Prostate gland (tissue), 2 donors: ENCODE results near the gene SRRM2.

Experiments used
- CTCF ChIP-seq, 4 experiments: fragments of 200-600 bp in 2 of 4; fragments of 450-650 bp in 2 of 4; sonication (generic) in 2 of 4; IDR thresholded peaks; 1 replicate in 3 of 4; 2 replicates in 1 of 4; pipeline ENCODE4 v1.5.1; 2016 to 2019; ENCODE audit warnings: antibody characterized with exemption in 4 of 4, mild to moderate bottlenecking in 2 of 4, moderate library complexity in 2 of 4
- POLR2A ChIP-seq: fragments of 450-650 bp; IDR thresholded peaks from one replicate; pipeline ENCODE4 v1.6.1; 2016; ENCODE audit warnings: antibody characterized with exemption, mild to moderate bottlenecking
- POLR2AphosphoS5 ChIP-seq: sonication (generic); formaldehyde crosslinking; IDR thresholded peaks from one replicate; pipeline ENCODE4 v1.6.1; 2017; ENCODE audit warnings: antibody characterized with exemption

GRCh38 chr16:2706085-2706484 lies 46.4 kb upstream of the SRRM2 start:
- no peak for TF ChIP-seq POLR2AphosphoS5
- no peak for TF ChIP-seq CTCF (IDR thresholded peaks at IDR 0.05)
- TF ChIP-seq POLR2A = no peak
